HG02759 (cell line): ENCODE results near the gene GMDS.

Experiments used
- ATAC-seq: cut with Tn5 transposase; IDR thresholded peaks from one replicate; pipeline ENCODE4 v1.9.1; 2021; ENCODE audit warnings: mild to moderate bottlenecking, moderate library complexity; ENCODE audit not compliant: unreplicated experiment

Gene GMDS

DNA sequence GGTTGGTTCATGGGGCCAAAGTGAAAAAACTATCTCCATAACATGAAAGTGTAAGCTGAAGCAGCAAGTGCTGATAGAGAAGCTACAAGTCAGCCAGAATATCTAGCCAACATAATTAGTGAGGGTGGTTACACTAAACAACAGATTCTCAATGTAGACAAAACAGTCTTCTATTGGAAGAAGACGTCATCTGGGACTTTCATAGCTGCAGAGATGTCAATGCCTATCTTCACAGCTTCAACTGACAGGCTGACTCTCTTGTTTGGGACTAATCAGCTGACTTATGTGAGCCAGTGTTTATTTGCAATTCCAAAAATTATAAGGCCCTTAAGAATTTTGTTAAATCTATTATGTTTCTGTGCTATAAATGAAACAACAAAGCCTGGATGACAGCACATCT lies 63.2 kb downstream of the GMDS start:
- ATAC-seq: no peak

DNA sequence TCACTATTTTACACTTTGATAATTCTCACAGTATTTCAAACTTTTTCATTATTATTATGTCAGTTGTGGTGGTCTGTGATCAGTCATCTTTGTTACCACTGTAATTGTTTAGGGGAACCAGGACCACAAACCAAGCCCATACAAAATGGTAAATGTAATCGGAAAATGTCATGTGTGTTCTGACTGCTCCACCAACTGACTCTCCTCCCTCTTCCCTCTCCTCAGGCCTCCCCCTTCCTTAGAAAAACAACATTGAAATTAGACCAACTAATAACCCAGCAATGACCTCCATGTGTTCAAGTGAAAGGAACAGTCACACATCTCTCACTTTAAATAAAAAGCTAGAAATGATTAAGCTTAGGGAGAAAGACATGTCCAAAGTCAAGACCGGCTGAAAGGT lies 63.8 kb downstream of the GMDS start:
- ATAC-seq: no peak

DNA sequence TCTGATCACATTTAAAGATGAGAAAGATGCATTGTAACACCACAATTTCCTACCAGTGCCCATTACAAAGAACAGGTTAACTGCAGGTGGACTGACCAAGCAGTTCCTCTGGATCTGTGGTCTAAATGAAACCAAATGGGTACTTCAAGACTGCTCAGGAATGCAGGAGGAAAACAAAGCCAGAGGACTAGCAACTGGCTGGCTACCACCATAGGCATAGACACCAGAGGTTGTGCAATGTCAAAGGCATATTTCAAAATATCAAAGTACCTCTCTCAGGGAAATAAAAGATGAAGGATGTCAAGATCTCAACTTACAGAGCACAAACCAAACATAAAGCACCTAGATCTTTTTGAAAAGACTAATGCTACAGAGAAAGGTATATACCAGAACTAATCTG lies 65.5 kb downstream of the GMDS start:
- no peak for ATAC-seq

DNA sequence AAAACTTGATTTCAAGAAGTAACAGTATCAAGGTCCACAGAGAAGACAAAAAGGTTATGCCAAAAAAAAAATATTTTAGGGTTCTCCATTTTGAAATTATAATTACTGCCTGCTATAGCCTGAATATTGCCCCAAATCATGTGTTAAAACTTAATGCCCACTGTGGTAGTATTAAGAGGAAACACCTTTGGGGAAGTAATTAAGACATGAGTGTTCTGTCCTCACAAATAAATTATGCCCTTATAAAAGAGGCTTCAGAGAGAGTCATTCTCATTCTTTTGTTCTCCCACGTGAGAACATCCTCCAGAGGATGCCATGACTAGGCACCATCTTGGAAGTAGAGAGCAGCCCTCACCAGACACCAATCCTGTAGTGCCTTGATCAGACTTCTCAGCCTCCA lies 66.2 kb downstream of the GMDS start:
- ATAC-seq: no peak

DNA sequence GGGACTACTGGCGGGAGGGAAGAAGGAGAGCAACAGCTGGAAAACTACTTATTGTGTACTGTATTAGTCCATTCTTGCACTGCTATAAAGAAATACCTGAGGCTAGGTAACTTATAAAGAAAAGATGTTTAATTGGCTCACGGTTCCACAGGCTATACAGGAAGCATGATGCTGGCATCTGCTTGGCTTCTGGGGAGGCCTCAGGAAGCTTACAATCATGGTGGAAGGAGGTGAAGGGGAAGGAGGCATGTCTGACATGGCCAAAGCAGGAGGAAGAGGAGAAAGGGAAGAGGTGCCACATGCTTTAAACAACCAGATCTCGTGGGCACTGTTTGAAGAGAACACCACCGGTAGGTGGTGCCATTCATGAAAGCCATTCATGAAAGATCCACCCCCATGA lies 67.3 kb downstream of the GMDS start:
- no peak for ATAC-seq

DNA sequence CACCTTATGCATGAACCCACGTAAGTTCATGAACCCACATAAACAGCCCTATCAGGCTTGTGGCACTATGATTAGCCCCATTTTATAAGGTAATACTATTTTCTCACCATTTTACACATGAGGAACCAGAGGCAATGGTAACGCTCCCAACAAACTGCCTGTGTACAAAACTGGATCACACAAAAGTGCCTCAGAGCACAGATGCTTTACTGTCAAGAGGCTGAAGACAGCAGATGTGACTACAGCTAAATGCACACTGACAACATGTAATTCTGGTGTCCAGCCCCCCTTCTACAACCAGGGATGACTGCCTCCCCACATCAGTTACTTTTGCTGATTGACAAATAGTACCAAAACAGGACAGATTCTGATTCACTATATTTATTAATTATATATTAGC lies 69.6 kb downstream of the GMDS start:
- ATAC-seq: no peak

DNA sequence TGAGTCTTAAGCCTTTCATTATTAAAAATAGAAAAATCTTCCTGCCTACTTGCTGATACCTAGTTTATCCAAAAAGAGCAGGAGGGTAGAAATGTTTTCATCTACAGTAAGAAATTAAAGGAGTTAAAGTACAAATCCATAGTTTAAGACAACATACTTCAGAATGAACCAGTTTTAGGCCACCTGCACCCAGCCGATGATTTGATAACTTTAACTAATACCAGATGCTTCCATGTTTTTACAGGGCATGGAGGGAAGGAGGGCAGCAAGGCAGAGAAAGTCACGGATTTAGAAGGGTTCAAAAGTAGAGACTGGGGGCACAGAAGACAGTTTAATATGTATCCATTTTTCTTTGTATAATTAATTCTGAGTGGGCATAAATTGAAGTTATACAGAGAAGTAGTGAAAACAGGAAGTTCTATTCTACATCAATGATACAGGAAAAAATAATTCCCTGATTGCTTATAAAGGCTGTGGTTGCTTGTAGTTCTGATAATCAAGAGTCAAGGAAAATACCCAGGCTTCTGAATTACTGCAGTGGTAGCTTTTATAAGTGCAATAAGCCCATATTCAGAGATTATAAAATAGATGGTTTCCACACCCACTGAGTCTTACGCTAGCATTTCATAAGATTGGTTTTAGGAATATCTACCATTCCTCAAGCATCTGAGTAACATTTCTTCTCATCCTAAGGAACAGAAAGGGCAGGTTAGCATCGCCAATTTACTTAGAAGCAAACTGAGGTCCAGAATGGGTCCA lies 72.0 kb downstream of the GMDS start:
- ATAC-seq: no peak

DNA sequence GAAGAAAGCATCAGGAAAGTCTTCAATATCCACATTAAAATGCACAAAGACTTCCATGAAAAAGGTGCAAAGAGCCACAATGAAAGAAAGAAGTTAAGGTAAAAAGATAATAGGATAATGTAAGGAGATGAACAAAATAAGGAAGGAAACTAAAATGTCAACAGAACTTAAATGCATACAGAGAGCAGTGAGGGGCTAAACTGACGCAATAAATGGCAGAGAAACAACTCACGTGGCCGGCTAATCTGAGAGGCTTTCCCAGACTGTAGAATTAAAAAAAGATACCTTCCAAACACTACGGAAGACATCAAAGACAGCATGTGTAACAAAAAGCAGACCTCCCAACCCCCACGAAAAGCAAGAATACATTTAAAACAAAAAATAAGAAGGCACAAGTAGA lies 73.7 kb downstream of the GMDS start:
- ATAC-seq: no peak

DNA sequence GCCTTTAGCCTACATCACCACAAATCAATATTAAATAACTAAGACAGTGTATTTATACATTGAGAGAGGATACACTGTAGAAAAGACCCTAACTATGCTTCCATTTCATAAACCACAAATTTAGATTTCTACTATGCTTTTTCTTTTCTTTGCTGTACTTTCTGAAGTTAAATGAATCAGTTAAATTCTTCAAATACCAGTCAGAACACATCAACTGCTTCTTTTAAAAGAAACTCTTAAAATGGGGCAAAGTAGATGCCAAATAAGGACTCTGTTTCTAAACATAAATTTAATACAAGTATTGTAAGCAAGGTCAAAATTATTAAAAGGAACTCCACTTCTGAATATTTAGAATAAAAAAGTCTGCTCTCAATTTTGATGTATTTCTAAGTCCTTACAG lies 76.9 kb downstream of the GMDS start:
- no peak for ATAC-seq

DNA sequence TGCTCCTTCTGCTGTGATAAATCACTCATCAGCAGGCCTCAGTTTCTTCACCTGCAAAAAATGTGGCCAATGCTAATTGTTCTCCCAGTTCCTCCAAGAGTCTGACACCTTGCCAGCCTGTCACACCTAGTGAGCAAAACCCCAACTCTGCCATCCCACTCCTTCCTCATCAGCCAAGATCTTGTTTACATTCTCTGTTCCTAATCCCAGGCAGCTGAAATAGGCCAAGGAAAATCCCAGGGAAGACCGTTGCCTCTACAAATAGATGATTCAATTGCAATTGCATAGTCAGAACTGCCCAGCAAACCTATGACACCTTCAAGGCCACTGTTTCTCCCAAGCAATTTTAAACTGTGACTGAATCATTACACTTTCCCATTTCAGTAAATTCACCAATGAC lies 78.7 kb downstream of the GMDS start:
- no peak for ATAC-seq

DNA sequence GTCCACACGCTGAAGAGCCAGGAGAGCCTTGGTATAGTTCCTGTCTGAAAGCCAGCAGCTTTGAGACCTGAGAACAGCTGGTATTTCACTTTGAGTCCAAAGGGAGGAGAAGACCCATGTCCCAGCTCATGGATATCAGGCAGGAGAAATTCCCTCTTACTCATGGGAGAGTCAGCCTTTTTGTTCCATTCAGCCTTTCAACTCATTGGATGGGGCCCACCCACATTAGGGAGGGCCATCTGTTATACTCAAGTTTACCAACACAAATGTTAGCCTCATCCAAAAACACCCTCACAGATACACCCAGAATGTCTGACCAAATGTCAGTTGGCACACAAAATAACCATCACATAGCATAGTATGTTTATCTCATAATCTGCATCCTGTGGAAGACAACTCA lies 80.1 kb downstream of the GMDS start:
- ATAC-seq: no peak

DNA sequence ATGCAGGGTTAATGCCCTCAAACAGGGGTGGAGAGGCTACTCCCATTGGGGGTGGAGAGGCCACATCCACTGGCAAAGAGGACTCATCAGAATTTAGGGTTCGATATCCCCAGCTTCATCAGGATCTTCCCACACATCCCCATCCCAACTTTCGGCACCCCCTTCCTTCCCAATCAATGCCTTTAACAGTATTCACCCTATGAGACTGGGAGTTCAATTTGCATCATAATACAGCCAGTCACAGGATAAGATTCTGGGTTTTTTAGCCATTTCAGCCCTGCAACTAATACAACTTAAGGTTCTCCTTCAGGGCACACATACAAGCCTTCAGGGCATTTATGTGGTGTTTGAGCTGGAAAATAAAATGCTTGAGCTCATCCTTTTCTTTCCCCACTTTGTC lies 80.9 kb downstream of the GMDS start:
- no peak for ATAC-seq

DNA sequence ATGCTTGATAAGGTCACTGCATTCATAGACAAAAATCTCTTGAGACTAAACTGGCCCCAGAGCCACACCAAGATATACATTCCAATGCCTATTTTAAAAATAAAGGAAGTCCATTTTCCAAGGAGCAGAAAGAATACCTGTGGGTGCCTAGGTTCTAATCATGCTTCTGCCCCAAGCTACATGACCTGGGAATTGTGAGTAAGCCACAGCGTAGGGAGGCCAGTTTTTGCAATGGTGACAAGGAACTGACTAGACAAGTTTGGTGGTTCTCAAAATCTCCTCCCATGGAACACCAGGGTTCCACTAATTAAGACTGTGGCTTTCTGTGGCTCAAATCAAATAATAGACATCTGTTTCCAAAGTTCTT lies 83.3 kb downstream of the GMDS start:
- ATAC-seq: no peak

DNA sequence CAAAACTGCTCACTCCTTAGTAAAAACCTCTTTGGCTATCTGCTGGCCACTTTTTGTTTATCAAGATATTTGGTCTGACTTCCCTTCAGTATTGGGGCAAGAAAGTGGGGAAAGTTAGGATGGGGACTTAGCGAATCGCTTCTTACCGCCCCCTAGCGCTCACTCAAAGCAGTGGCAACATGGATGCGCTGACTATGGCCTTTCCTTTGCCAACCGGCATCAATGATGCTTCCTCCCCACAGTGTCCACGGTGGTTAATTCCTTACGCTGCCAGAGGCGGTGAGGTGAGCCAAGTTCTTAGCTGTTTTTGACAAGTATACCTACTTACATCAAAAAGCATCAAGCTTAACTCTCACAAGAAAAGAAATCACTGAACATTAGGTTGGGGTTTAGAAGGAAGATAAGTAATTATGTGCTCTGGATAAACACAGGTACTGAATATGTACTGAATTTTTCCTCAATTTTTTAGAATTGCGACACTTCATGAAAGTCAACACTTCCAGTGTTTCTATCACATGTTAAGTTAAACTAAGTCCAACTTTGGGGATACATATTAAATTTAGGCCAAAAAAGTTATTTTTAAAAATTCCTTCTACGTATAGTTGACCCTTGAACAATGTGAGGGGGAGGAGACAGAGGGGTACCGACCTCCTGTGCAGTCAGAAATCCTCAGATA lies 86.7 kb downstream of the GMDS start:
- ATAC-seq: no peak

DNA sequence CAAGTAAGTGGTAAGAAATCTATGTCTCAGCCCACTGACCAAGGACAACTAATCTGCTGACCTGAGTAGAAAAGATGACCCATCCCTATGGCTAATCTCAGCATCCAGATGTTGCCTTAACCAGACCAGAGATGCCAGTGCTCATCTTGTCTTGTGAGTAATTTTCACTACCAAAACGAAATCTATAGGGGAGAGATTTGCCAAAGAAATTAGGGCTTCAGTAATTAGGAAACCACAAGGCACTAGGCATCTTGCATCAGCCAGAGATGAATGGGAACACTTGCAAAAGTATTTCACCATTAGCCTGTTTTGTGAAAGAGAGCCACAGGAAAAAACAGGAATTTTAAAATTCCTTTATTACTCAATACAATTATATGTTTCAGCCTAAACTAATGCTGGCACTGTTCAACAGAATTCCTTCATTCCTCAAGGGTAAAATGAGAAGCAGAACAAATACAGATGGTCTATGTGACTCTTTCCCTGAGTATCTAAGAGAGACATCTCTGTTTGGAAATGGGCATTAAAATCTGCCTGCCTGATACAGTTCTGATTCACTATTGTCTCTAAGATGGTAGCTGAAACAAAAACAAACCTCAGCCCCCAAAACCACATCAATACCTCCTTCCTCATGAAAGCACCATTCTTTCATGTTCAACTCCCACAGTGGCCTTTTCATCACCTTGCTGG lies 87.8 kb downstream of the GMDS start:
- ATAC-seq: peak; percentile 55

DNA sequence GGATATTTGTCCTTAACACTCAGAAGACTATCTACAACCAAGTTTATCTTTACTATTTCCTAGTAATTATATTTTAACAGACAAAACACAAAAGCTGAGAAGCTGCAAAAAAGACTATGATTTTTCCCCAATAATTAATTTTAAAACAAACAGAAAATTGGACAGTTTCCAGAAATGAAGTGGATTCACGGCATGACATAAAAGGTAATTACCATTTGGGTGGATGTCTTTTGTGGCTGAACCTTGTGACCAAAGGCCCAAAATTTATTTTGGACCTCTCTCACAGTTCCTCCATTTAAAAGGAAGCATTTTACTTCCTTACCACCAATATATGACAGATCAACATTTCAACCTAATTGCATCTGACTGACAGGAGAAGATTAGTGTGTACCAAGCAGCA lies 90.2 kb downstream of the GMDS start:
- no peak for ATAC-seq

DNA sequence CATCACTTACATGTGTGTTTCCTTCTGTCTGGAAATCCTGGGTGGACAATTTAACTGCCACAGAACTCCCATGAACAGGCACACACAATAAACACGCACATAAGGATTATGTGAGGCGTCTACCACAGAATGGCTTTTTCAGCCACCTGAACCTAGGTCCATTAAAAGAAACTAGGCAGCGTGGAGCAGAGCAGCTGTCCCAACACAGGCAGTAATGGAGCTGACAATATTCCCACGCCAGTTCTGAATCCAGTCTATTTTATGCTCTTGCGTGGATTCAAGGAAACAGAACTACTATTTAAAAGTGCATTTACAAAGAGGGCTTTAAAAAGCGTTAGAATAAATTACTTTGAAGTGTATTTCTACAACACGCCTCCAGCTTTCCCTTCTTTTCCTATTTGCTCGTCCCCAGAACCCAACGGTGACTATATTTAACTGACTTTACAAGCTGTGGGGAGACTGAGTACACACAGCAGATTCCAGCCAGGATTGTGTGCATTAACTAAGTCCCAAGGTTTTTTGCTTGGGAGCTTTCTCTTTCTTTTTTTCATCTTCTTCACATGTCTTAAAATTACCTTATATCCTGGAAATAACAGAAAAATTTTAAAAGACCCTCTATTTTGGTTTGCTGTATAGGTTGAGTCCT lies 95.9 kb downstream of the GMDS start:
- no peak for ATAC-seq

DNA sequence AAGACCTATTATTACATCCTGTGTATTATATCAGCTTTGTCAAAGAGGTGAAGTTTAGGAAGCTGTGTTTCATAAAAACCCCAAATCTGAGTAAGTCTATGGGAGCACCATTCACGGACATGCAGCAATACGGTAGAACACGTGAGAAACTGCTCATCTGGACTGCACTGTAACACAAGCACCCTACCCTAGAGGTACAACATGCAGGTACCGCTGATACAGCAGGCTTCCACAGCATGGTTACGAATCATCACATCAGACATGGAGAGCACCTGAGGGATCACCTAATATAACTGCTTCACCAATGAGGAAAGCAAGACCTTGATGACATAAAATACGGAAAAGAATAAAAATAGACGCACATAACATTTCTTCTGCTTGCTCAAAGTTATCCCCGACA lies 96.7 kb downstream of the GMDS start:
- ATAC-seq: no peak

DNA sequence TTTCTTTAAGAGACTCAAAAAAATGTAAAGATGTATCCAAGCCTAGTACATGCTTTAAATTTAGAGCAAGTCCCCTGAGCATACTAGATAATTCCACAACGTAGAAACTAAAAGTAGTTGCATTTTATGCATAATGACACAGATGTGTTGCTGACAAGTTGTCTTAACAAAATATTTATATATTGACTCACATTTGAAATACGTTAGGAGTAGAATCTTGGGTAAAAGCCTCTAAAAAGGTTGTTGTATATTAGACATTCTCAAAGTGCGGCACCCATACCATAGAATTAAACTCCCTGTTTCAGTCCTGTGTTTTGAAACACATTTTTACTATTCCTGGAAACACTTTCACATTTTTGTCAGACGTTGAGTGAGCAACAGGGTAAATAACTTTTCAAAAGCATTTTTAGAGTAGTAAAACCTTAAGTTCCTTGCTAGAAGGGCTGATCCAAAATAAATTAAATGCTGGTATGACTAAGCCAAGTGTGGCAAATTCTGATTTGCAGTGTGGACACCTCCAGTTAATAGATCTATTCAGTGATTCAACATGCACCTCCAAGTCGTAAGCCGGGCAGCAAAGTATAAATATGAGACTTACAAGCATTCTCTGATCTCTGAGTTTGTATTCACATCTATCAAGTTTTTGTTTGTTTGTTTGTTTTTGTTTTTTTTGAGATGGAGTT lies 97.5 kb downstream of the GMDS start:
- ATAC-seq: no peak

DNA sequence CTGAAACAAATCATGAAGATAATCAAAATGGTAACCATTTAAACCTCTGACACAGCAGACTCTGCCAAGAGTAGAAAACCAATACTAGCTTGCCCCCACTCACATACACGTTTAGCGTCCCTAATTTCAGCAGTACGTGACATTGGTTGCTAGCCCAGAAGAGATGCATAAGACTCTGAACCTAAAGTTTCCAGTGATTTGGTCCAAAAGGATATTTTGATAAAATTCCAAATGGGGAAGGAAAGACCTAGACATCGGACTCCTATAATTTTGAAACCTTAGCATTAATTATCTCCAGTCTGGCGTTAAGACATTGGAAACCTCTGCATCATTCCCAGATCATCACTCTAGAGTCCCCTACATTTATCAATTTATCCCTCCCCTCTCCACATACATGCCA lies 98.1 kb downstream of the GMDS start:
- ATAC-seq: no peak

DNA sequence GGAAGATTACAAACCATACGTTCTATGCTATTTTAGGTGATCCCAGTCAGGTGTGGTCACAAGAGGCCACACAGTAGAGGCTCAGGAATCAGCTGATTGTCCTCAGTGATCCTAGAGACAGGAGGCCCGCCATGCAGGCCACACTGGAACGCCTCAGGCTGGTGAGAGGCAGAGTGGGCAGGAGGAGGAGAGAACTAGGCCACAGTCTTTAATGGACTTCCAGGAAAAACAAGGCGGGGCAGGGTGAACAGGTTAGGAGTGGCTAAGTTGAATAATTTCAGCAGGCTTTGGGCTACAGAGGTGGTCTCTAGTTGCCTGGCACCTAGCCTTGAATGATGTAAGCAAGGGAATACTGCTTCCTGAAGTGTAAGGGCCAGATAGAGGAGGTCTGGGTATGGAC lies 101.2 kb downstream of the GMDS start:
- ATAC-seq: no peak
